Liver (tissue), 9 donors: Measurements from ENCODE around the gene TSHZ2. TPM values are rescaled to one million over a fixed set of nuclear protein-coding genes. Genes with fewer than 3 reads are reported as not detected.

Experiments
- DNase-seq: peaks from one replicate; pipeline ENCODE4 v3.0.0-alpha.2; 2017; ENCODE audit warnings: low spot score
- H3K27ac ChIP-seq, 2 donors: one replicate each; pipeline ENCODE4 v1.7.0; 2013; ENCODE audit warnings: inconsistent platforms in 2 of 2, low read length in 2 of 2, control low read depth in 1 of 2, low read depth in 1 of 2, mild to moderate bottlenecking in 1 of 2
- H3K27me3 ChIP-seq, 4 donors: one replicate each; pipeline versions ENCODE4 v1.6.1 to v1.7.0; 2013; ENCODE audit warnings: low read length in 3 of 4, inconsistent platforms in 1 of 4, mild to moderate bottlenecking in 1 of 4, moderate library complexity in 1 of 4; ENCODE audit not compliant: control insufficient read depth in 4 of 4, insufficient read depth in 4 of 4
- H3K36me3 ChIP-seq, 4 donors: one replicate each; pipeline versions ENCODE4 v1.6.1 to v1.7.0; 2013; ENCODE audit warnings: low read length in 3 of 4, mild to moderate bottlenecking in 3 of 4, low read depth in 1 of 4, moderate library complexity in 1 of 4; ENCODE audit not compliant: control insufficient read depth in 4 of 4, insufficient read depth in 3 of 4
- H3K4me1 ChIP-seq, 4 donors: one replicate each; pipeline versions ENCODE4 v1.6.1 to v1.7.0; 2013; ENCODE audit warnings: low read length in 3 of 4, mild to moderate bottlenecking in 3 of 4, moderate library complexity in 1 of 4; ENCODE audit not compliant: control insufficient read depth in 4 of 4, insufficient read depth in 4 of 4
- H3K4me3 ChIP-seq, 3 donors: one replicate each; pipeline versions ENCODE4 v1.6.1 to v1.7.0; 2013; ENCODE audit warnings: low read length in 3 of 3, control low read depth in 1 of 3, low read depth in 1 of 3, mild to moderate bottlenecking in 1 of 3
- H3K9ac ChIP-seq, 2 donors: one replicate each; pipeline ENCODE4 v1.7.0; 2013; ENCODE audit warnings: low read length in 2 of 2, mild to moderate bottlenecking in 2 of 2, moderate library complexity in 2 of 2, control low read depth in 1 of 2, low read depth in 1 of 2
- H3K9me3 ChIP-seq, 4 donors: one replicate each; pipeline versions ENCODE4 v1.6.1 to v1.7.0; 2013; ENCODE audit warnings: low read length in 3 of 4; ENCODE audit not compliant: control insufficient read depth in 4 of 4
- ATF3 ChIP-seq: IDR thresholded peaks from 2 replicates; pipeline ENCODE4 v1.6.1; 2016; ENCODE audit warnings: antibody characterized with exemption
- CTCF ChIP-seq: fragments of 150-350 bp; IDR thresholded peaks from 2 replicates; pipeline ENCODE4 v1.5.1; 2017; ENCODE audit warnings: improper control_type of control experiment, low read depth, low read length; ENCODE audit not compliant: missing input control
- EGR1 ChIP-seq, 2 donors: IDR thresholded peaks; 2 replicates each; pipeline ENCODE4 v1.6.1; 2016 to 2018; ENCODE audit warnings: antibody characterized with exemption in 2 of 2, low read depth in 2 of 2
- FOXA1 ChIP-seq: IDR thresholded peaks from 2 replicates; pipeline ENCODE4 v1.6.1; 2016; ENCODE audit warnings: antibody characterized with exemption
- FOXA2 ChIP-seq: IDR thresholded peaks from 2 replicates; pipeline ENCODE4 v1.6.1; 2016; ENCODE audit warnings: antibody characterized with exemption
- GABPA ChIP-seq, 2 donors: IDR thresholded peaks in 1 of 2; conservative IDR thresholded peaks in 1 of 2; 2 replicates each; pipeline ENCODE4 v1.6.1; 2016; ENCODE audit warnings: antibody characterized with exemption in 2 of 2, mild to moderate bottlenecking in 1 of 2, moderate library complexity in 1 of 2
- HNF4A ChIP-seq, 2 donors: conservative IDR thresholded peaks; 2 replicates each; pipeline ENCODE4 v1.6.1; 2016; ENCODE audit warnings: antibody characterized with exemption in 2 of 2, mild to moderate bottlenecking in 2 of 2
- HNF4G ChIP-seq: IDR thresholded peaks from 2 replicates; pipeline ENCODE4 v1.6.1; 2016; ENCODE audit warnings: antibody characterized with exemption
- JUND ChIP-seq, 2 donors: IDR thresholded peaks; 2 replicates each; pipeline ENCODE4 v1.6.1; 2016; ENCODE audit warnings: antibody characterized with exemption in 2 of 2
- MAX ChIP-seq: IDR thresholded peaks from 2 replicates; pipeline ENCODE4 v1.6.1; 2016; ENCODE audit warnings: antibody characterized with exemption
- NR2F2 ChIP-seq: IDR thresholded peaks from 2 replicates; pipeline ENCODE4 v1.6.1; 2016; ENCODE audit warnings: antibody characterized with exemption
- RAD21 ChIP-seq, 2 donors: IDR thresholded peaks; 2 replicates each; pipeline ENCODE4 v1.6.1; 2016; ENCODE audit warnings: antibody characterized with exemption in 2 of 2, mild to moderate bottlenecking in 2 of 2
- REST ChIP-seq: IDR thresholded peaks from 2 replicates; pipeline ENCODE4 v1.6.1; 2016; ENCODE audit warnings: antibody characterized with exemption, mild to moderate bottlenecking
- RXRA ChIP-seq, 2 donors: IDR thresholded peaks; 2 replicates each; pipeline ENCODE4 v1.6.1; 2017 to 2018; ENCODE audit warnings: antibody characterized with exemption in 2 of 2, mild to moderate bottlenecking in 1 of 2
- SP1 ChIP-seq: IDR thresholded peaks from 2 replicates; pipeline ENCODE4 v1.6.1; 2018; ENCODE audit warnings: antibody characterized with exemption, mild to moderate bottlenecking
- TAF1 ChIP-seq: conservative IDR thresholded peaks from 2 replicates; pipeline ENCODE4 v1.6.1; 2016; ENCODE audit warnings: antibody characterized with exemption, mild to moderate bottlenecking
- YY1 ChIP-seq: IDR thresholded peaks from 2 replicates; pipeline ENCODE4 v1.6.1; 2016; ENCODE audit warnings: antibody characterized with exemption, mild to moderate bottlenecking
- ZBTB33 ChIP-seq: IDR thresholded peaks from 2 replicates; pipeline ENCODE4 v1.6.1; 2016; ENCODE audit warnings: antibody characterized with exemption
- WGBS: extraction: QIAGEN DNeasy Blood & Tissue Kit; methylation state at CpG from one replicate; pipeline ENCODE4 v1.1.7; 2013; 5-methylcytosine and 5-hydroxymethylcytosine counted together
- polyA plus RNA-seq, 2 donors: library from polyadenylated mRNA; stranded (reverse) in 1 of 2; unstranded in 1 of 2; fragments of 200-250 nt in 1 of 2; fragments of >200 nt in 1 of 2; fragmentation: Nextera tagmentation in 1 of 2; extraction: Ambion mirVana in 1 of 2; gene quantifications; one replicate each; pipeline versions ENCODE4 v1.2.1 to v1.2.3, GENCODE V29; 2013 to 2015
- total RNA-seq, 2 donors: library from RNA; depleted of rRNA; stranded (reverse); fragments of >200 nt; gene quantifications; one replicate each; pipeline ENCODE4 v1.2.3, GENCODE V29; 2014
- donor health status: healthy.
- donor health status: healthy.
- donor health status: healthy.
- donor health status: healthy.
- donor health status: healthy.

Gene TSHZ2
- total and polyA plus RNA-seq, 4 donors, result 2.9 to 11.3 (median 7.8) TPM

GRCh38 chr20:53344891-53345290 is 372.7 kb downstream of the TSHZ2 start:
- DNase-seq, result no peak
- Histone ChIP-seq H3K9me3 (no peaks in the 10 kb centered on the region), H3K4me3 (no peak overlapping the region), H3K27ac (no peak overlapping the region), H3K4me1 (no peaks in the 10 kb centered on the region), H3K27me3 (no peaks in the 10 kb centered on the region), H3K9ac (no peak overlapping the region), H3K36me3 (no peaks in the 10 kb centered on the region)
- TF ChIP-seq NR2F2 (no peak), FOXA2 (no peak), ATF3 (no peak), RAD21 (IDR thresholded peaks at IDR 0.05) (no peak), HNF4A (conservative IDR thresholded peaks at IDR 0.05) (no peak), HNF4G (no peak), JUND (IDR thresholded peaks at IDR 0.05) (no peak), CTCF (no peak), EGR1 (IDR thresholded peaks at IDR 0.05; ENCODE audit: low read depth in 2 of 2) (no peak), MAX (no peak), TAF1 (no peak), SP1 (no peak), REST (no peak), GABPA (IDR thresholded peaks at IDR 0.05 in 1 of 2, conservative IDR thresholded peaks at IDR 0.05 in 1 of 2) (no peak), FOXA1 (no peak), RXRA (IDR thresholded peaks at IDR 0.05) (no peak), ZBTB33 (no peak), YY1 (no peak)
- WGBS, result 77% methylated on average over 1 of the region's 1 CpG
